GM18526 (cell line): ENCODE data around the gene KIF16B.

Source experiments
- POLR2A ChIP-seq: IDR thresholded peaks from 3 replicates; pipeline ENCODE4 v1.6.1; 2011; ENCODE audit not compliant: insufficient read length; ENCODE audit errors: extremely low read depth

KIF16B gene

DNA sequence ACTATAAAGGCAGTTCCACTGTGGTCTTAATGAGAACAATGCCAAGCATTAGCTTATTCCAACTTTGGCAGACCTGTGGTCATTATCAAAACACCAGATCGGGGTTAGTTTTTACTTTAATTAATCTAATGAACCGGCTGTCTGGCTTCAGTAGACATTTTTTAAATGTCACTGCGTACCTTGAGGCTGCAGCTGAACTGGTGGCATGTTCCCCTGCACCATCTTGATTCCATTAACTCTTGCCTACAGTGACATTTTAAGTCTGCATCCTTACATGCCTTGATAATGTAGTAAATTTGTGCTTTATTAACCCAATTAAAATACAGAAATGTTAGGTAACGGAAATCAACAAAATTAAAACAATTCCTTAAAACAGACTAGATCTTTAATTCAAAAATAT lies 127.0 kb downstream of the KIF16B start:
- no peak for TF ChIP-seq POLR2A

DNA sequence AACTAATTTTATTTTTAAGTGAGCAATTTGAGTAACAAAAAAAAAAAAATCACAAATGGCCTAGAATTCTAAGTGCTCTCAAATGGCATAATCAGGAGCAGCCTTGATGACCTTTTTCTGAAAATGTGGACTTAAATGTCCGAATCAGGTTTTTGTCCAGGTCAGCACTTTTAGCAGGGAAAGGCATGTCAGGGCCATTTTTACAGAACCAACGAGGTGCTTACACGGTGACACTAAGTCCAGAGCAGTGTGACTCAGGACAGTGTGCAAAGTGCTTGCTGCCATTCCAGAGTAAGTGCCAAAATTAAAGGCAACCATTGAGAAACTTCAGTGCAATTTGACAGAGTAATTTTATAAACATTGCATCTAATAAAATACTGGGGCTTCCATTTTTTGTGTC lies 127.8 kb downstream of the KIF16B start:
- TF ChIP-seq POLR2A, result no peak

DNA sequence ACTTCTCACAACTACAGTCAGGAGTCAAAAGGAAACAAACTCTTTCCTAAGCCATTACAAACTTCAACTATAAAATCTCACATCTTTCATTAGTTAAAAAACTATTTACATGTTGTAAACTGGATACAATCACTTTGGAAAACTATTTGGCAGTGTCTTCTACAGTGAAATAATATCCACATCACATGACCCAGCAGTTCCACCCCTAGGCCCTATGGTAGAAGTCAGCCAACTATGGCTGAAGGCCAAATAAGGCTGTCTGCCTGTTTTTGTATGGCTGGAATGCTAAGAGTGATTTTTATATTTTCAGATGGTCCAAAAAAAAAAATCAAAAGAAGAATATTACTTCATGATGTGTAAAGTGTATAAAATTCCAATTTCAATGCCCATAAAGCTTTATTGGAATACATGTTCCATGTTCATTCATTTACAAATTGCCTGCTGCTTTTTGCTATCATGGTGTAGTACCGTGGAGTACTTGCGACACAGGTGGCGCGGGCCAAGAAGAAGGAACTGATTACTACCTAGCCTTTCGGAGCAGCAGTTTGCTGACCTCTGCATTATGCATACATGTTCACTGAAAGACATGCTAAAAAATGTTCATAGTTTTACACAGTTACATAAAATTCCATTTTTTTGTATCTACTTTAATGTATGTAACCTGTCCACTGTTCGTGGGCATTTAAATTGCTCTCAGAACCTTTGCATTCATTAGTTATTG lies 129.0 kb downstream of the KIF16B start:
- TF ChIP-seq POLR2A, result no peak

DNA sequence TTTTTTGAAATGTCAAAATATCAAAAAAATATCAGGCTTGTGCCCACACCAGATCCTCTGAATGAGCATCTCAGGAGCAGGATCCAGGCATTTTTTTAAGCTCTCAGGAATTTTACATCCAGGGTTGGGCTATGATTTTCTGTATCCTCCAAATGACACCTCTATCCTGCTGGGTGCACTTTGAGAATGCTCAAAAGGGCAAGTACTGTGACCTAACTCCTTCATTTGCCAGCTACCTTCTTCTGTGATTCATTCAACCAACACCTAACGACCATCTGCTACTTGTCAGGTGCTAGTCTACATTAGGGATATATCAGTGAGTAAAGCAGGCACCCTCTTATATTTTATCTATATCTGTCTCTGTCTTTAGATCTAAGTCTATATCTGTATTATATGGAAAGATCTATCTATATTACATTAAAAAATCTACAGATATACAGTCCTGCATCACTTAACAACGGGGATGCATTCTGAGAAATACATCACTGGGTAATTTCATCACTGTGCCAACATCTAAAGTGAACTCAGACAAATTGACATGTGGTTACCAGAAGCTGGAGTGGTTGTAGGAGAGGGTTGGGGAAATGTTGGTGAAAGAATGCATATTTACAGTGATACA lies 131.6 kb downstream of the KIF16B start:
- TF ChIP-seq POLR2A, result no peak

DNA sequence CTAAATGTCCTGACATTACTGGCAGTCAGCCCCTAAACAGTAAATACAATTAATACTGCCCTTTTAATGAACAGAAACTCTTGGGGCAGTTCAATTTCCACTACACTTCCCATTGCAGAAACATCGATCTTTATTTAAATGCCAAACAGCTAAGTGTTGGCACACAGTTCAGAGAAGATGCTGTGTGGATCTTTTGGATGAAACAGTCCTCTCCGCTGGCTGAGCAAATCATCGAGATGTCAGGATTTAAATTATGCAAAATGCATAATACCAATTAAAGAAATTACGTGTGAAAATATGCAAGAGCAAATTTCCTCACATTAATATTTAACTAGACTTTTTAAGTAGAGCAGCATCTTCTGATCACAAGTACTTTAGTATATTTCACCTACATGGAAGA lies 132.6 kb downstream of the KIF16B start:
- TF ChIP-seq POLR2A, result no peak

DNA sequence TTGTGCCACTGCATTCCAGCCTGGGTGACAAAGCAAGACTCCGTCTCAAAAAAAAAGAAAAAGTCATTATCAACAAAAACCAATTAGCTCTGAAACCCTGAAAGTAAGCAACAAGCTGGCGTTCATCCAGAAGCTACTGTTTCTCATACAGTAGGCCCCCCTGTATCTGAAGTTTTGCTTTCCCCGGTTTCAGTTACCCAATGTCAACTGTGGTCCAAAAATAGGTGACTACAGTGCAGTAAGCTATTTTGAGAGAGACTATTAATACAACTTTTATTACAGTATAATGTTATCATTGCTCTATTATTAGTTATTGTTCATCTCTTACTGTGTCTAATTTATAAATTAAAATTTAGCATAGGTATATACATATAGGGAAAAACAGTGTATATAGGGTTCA lies 135.1 kb downstream of the KIF16B start:
- TF ChIP-seq POLR2A, result no peak

DNA sequence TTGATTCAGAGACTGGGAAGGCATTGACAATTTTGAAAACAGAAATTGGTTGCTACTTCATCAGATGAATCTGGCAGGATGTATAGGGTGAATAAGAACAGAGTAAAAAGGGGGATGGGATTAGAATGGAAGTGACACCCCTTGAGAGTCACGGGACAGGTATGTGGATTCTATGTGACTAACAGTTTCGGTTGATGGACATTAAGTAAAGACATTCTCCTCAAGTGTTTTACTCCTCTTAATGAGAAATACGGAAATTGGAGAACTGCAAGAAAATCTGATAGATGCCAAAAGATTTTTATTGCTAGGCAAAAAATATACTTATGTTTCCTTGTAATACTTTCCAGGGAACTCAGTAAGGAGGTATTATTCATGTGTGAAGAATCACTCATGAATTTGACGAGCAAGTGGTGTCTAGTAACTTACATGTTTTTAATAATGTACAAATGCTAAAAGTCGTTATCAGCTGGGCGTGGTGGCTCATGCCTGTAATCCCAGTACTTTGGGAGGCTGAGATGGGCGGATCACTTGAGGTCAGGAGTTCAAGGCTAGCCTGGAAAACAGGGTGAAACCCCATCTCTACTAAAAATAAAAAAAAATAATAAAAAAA lies 135.8 kb downstream of the KIF16B start:
- no peak for TF ChIP-seq POLR2A

DNA sequence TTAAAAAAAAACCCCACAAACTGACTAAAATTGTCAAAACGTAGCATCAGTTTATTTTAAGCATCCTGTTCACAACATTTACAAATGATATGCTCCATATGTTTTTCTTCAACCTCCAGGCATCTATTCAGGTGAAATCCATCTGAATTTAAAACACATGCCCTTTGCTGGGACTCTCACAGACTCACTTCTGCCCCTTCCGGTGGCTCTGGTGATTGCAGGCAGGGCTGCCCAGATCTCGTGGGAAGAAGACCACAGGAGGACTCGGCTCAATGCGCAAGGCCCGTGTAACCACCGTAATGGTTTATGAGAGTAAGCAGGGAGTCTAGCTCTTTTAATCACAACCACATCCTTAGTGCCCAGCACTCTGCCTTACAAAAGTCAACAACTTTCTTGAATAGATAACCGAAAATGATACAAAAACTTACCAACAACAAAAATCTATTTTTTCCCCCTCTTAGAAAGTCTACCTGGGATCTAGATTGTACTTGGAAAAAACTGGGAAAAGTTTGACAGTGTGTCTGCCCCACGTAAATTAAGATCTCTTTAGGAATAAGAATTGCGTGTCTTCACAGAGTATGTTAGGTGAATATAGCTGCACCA lies 139.1 kb downstream of the KIF16B start:
- TF ChIP-seq POLR2A, result no peak

DNA sequence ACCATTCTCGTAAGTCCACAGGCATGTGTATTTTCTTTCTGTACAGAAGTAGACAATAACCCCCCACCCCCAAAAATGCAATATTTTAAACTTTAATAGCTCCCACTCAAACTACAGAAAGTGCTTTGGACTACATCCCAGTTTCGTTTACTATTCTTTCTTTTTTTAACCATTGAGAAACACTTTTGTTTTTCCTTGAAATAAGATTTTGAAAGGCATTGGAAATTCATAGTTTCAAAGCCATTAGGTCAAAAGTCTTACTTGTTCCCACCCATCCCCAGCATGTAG lies 140.0 kb downstream of the KIF16B start:
- no peak for TF ChIP-seq POLR2A

DNA sequence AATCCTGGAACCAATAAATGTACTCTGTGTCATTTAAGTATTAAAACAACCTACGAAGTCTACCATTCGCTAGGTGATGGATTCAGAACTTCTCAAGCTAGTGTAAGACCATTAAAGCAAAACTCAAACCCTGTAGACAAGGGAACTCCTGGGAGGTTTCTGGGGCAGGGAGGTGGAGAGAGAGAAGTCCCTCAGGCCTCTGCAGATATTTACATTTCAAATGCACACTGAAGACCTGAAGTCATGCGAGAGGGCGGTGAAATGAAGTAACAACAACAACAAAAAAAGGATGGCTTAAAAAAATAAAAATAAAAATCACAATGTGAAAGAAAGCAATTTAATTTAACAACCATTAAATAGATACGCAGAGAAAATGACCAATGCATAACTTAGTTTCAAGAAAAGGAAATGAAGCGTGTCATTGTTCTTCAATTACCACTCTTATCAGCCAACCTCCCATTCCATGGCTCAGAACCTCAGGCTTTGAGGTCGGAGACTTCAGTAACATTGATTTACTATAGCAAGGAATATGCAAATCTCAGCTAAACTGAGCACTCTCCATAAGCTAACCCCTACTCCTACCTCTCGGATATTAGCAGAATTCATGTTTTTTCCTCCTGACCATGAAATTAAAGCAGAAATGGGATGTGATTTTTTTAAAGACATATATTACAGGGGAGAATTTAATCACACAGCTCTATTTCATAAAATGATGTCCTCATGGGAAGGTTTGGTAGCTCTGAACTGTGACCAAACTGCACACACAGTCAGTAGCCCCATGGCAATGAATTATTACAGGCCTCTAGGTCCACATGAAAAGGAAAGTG lies 140.6 kb downstream of the KIF16B start:
- no peak for TF ChIP-seq POLR2A

DNA sequence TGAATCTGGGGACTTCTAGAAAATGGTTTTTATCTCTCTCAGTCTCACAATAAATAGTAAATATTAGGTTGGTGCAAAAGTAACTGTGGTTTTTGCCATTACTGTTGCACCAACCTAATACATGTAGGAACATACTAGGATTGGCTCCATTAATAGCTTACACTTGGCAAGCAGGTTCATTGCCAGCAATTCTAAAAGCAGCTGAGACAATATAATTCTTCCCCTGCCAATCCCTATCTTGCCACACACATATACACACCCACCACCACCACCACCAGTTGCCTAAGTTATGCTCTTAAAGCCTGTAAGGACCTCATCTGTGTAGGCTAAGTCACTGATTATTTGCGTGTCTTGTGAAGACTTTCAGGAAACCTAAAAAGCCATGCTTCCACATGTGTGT lies 145.1 kb downstream of the KIF16B start:
- no peak for TF ChIP-seq POLR2A

DNA sequence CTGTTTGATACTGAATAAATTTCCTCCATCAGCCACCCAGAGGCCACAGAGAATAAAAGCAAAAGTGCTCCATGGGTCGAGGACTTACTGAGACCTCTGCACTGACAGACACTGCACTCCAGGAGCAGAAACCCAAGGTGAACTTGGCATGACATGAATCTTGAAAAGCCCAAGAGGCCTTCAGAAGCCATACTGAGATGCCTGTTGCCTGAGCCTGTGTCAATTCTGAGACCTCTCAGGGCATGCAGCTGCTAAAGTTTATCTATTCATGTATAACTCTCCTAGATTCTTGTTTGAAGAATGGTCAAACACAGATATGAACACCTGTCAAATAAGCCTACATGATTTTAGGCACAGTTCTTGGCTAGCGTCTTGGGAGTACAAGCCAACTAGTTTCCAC lies 145.7 kb downstream of the KIF16B start:
- no peak for TF ChIP-seq POLR2A

DNA sequence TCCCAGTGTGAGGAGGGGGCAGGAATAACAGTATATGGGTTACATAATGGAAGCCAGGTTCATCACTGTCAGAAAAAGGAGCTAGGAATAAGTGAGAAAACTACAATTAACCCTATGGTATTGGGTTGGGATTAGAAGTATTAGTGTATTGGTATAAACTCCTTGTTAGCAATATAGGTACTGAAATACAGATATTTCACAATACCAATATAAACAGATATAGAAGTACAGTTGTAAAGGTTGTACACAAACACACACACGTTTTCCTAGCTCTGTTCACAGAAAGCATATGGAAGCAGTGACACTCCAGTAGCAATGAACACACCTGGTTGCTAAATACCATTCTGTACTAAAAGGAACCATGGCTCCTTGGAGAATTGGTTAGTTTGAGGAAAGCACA lies 148.5 kb downstream of the KIF16B start:
- no peak for TF ChIP-seq POLR2A

DNA sequence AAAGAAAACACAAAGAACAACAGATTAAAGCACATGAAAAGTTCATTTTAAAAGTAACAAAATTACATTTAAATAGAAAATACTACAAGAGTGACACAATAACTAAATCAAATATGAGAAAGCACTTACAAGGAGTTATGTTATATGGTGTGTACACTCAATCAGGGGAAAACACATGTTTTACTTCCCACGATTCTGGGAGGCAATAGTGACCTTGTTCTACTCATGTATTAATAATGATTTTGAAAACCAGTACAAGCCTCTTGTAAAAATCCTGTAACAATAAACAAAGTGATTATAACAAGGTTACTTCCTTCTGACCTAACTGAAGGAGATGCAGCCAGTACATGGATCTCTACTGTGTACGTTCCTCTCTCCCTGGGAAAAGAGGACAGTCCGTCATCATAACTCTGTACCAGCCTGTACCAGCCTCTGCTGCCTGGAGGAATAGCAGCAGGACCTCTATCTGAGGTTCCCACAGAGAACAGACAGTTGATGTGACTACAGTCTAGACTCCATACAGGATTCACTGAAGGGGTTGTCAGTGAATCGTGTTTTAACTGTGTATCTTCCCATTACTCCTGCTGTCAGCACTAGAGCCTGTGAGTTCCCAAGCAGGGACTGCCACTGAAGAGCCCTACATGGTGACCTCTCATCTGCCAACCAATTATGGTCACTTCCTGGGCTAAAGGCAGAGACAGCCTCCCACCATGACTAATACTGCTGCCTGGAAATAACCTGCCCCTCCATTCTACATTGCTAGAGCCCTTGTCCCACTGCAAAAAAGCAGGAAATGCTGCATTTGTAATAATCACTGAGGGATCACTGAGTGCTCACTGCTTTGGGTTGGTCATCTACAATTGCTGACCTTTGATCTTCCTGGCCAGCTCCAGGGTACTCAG lies 149.7 kb downstream of the KIF16B start:
- no peak for TF ChIP-seq POLR2A

DNA sequence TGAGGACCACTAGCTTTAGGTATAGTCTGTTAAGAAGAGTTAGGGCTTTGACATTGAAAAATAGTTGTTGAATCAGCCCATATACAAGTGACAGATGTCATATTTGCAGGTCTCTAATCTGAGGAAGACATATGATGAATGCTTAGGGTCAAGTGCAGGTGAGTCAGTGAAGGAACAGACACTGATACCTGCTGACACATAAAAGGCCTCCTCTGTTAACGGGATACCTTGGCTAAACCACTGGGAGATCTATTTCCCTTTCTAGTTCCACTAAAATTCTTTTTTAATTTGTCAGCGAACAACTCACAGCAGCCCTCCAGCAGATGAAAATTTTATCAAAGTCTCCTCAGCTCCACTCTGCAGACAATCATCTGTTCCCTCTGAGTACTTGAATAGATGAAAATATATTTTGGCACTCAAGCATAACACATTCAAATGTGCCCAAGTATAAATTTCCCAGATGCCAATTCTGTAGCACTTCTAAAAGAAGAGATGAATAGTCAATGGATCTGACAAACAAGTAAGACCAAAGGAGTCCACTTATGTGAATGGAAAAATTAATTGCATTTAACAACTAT lies 154.0 kb downstream of the KIF16B start:
- TF ChIP-seq POLR2A, result no peak

DNA sequence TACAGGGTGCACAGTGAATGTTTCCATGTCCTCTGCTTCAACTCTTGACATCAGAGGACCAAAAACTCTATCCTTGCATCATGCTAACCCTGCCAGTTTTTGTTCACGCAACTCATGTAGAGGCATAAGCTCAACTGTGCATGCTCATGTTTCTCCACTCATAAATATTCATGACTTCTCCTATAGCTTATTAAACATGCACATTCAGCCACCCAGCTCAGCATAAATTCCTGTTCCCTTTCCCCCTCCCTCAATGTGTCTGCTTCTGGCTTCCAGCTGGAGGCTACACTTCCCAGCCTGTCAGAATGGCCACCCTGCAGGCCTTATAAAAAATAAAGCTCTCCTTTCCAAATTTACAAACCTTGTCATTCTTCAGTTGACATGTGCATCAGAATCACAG lies 154.6 kb downstream of the KIF16B start:
- TF ChIP-seq POLR2A, result no peak
